Neural cell (in vitro differentiated cells): ENCODE data around the gene TBC1D32. TPM values are rescaled to one million over a fixed set of nuclear protein-coding genes. Genes with fewer than 3 reads are reported as not detected.
"Not testable (repeated sequence)": the region's sequence is repeated elsewhere in the genome, so short reads cannot be mapped to it uniquely, and the experiment has no call there.

Experiments
- H2AFZ ChIP-seq: fragments of 200-600, 300-800 bp; sonication (generic), shearing (Covaris generic); 2 replicates; pipeline ENCODE4 v1.6.0; 2014; ENCODE audit warnings: low read depth, mild to moderate bottlenecking, antibody characterized with exemption, low read length, moderate library complexity
- H3F3A ChIP-seq: fragments of 200-600 bp; shearing (Covaris generic); 2 replicates; pipeline ENCODE4 v1.6.1; 2016; ENCODE audit warnings: mild to moderate bottlenecking, moderate library complexity, mixed read lengths, antibody characterized with exemption, low read length; ENCODE audit not compliant: insufficient read depth, poor library complexity, severe bottlenecking
- H3K27ac ChIP-seq: fragments of 200-600, 300-800 bp; sonication (generic), shearing (Covaris generic); 2 replicates; pipeline ENCODE4 v1.5.1; 2014; ENCODE audit warnings: mild to moderate bottlenecking, low read length, moderate library complexity
- H3K27me3 ChIP-seq: fragments of 300-800, 200-600 bp; sonication (generic), shearing (Covaris generic); 2 replicates; pipeline ENCODE4 v1.6.0; 2014; ENCODE audit warnings: mild to moderate bottlenecking, low read depth, low read length, moderate library complexity; ENCODE audit not compliant: insufficient read depth
- H3K36me3 ChIP-seq: fragments of 300-800, 200-600 bp; sonication (generic), shearing (Covaris generic); 2 replicates; pipeline ENCODE4 v1.5.1; 2014; ENCODE audit warnings: mild to moderate bottlenecking, antibody characterized with exemption, low read length, moderate library complexity; ENCODE audit not compliant: insufficient read depth
- H3K4me2 ChIP-seq: fragments of 300-800, 200-600 bp; sonication (generic), shearing (Covaris generic); 2 replicates; pipeline ENCODE4 v1.6.0; 2014; ENCODE audit warnings: mild to moderate bottlenecking, low read length
- H3K4me3 ChIP-seq: fragments of 300-800, 200-600 bp; sonication (generic), shearing (Covaris generic); 2 replicates; pipeline ENCODE4 v1.5.1; 2014; ENCODE audit warnings: mild to moderate bottlenecking, low read length, moderate library complexity
- H3K79me2 ChIP-seq: fragments of 200-600 bp; shearing (Covaris generic); replicated peaks from 2 replicates; pipeline ENCODE4 v1.6.0; 2014; ENCODE audit warnings: mild to moderate bottlenecking, low read length, moderate library complexity; ENCODE audit not compliant: insufficient read depth
- H3K9ac ChIP-seq: fragments of 300-800, 200-600 bp; sonication (generic), shearing (Covaris generic); 2 replicates; pipeline ENCODE4 v1.6.1; 2016; ENCODE audit warnings: mild to moderate bottlenecking, low read length, mixed read lengths
- H3K9me2 ChIP-seq: fragments of 200-600 bp; shearing (Covaris generic); 2 replicates; pipeline ENCODE4 v1.6.1; 2016; ENCODE audit warnings: mild to moderate bottlenecking, low read length, mixed read lengths; ENCODE audit not compliant: insufficient read depth
- H3K9me3 ChIP-seq: fragments of 200-600, 300-800 bp; sonication (generic), shearing (Covaris generic); 2 replicates; pipeline ENCODE4 v1.6.1; 2016; ENCODE audit warnings: mild to moderate bottlenecking, mixed run types, low read length, moderate library complexity, mixed read lengths
- H4K20me1 ChIP-seq: fragments of 200-600 bp; shearing (Covaris generic); 2 replicates; pipeline ENCODE4 v1.6.1; 2016; ENCODE audit warnings: mild to moderate bottlenecking, mixed run types; ENCODE audit not compliant: insufficient read depth
- CTCF ChIP-seq: fragments of 450-650 bp; IDR thresholded peaks from 2 replicates; pipeline ENCODE4 v1.5.1; 2014; ENCODE audit warnings: antibody characterized with exemption, mild to moderate bottlenecking, moderate library complexity; ENCODE audit not compliant: poor library complexity, severe bottlenecking
- EP300 ChIP-seq: fragments of 450-650 bp; conservative IDR thresholded peaks from 2 replicates; pipeline ENCODE4 v1.6.1; 2014; ENCODE audit warnings: antibody characterized with exemption, mild to moderate bottlenecking, moderate library complexity; ENCODE audit not compliant: poor library complexity, severe bottlenecking
- EZH2 ChIP-seq: fragments of 200-600, 300-800 bp; shearing (Covaris generic), sonication (generic); IDR thresholded peaks from 2 replicates; pipeline ENCODE4 v1.6.1; 2014; ENCODE audit warnings: antibody characterized with exemption, low read length, borderline replicate concordance, mild to moderate bottlenecking; ENCODE audit not compliant: insufficient read depth, poor library complexity, severe bottlenecking
- MXI1 ChIP-seq: fragments of 450-650 bp; conservative IDR thresholded peaks from 2 replicates; pipeline ENCODE4 v1.6.1; 2014; ENCODE audit warnings: antibody characterized with exemption, mild to moderate bottlenecking; ENCODE audit not compliant: poor library complexity, severe bottlenecking
- POLR2AphosphoS5 ChIP-seq: IDR thresholded peaks from 2 replicates; pipeline ENCODE4 v1.6.1; 2012
- RAD21 ChIP-seq: fragments of 450-650 bp; conservative IDR thresholded peaks from 2 replicates; pipeline ENCODE4 v1.6.1; 2014; ENCODE audit warnings: antibody characterized with exemption, mild to moderate bottlenecking, moderate library complexity
- SMC3 ChIP-seq: fragments of 450-650 bp; conservative IDR thresholded peaks from 2 replicates; pipeline ENCODE4 v1.6.1; 2014; ENCODE audit warnings: antibody characterized with exemption, mild to moderate bottlenecking, moderate library complexity; ENCODE audit not compliant: poor library complexity
- TAF1 ChIP-seq: IDR thresholded peaks from 2 replicates; pipeline ENCODE4 v1.6.1; 2012; ENCODE audit warnings: low read depth
- polyA plus RNA-seq: library from polyadenylated mRNA; depleted of rRNA; stranded (reverse); fragments of >200 nt; gene quantifications from 2 replicates; pipeline ENCODE4 v1.2.3, GENCODE V29; 2014
- TF ChIP-seq, protein P1 (sequence below): IDR thresholded peaks from 2 replicates; pipeline ENCODE4 v1.6.1; 2012; ENCODE audit warnings: borderline replicate concordance

Gene TBC1D32
- polyA plus RNA-seq, 1 donor from 2014 or later = 33.2 TPM

DNA sequence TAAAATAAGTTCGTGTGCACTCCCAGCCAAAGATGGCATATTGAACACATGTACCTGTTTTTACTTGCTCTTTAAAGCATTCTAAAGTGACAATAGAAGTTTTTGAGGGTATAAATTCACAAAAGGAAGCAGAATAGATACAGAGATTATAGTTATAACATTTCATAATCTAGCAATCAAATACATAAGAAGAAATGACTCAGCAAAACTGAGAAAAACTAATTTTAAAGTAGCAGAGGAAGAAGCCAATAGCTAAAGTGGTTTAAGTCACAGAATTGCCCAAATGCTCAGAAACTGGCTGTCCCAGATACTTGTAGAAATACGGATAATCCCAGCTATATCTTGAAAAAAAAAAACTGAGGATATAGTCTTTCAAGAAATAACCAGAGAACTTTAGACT, 49.2 kb upstream of the TBC1D32 start:
- H3K4me3 ChIP-seq = no peak overlapping the region
- H3K9me2 ChIP-seq = no peaks in the 10 kb centered on the region
- no peaks in the 10 kb centered on the region for H3K9me3 ChIP-seq
- H4K20me1 ChIP-seq = no peaks in the 10 kb centered on the region
- H3K9ac ChIP-seq = no peak overlapping the region
- H2AFZ ChIP-seq = no peak overlapping the region
- H3K79me2 ChIP-seq = no peaks in the 10 kb centered on the region
- H3K27me3 ChIP-seq = no peaks in the 10 kb centered on the region
- no peak for TF ChIP-seq RAD21
- H3K27ac ChIP-seq = no peak overlapping the region
- H3K4me2 ChIP-seq = no peak overlapping the region
- H3F3A ChIP-seq = no peaks in the 10 kb centered on the region
- H3K36me3 ChIP-seq = no peaks in the 10 kb centered on the region

- H3K79me2 ChIP-seq = no peaks in the 10 kb centered on the region
- H3K27me3 ChIP-seq = no peaks in the 10 kb centered on the region
- TF ChIP-seq RAD21 = no peak
- no peak for TF ChIP-seq MXI1
- H2AFZ ChIP-seq = no peak overlapping the region
- H3K27ac ChIP-seq = no peak overlapping the region
- no peaks in the 10 kb centered on the region for H3F3A ChIP-seq
- H3K4me3 ChIP-seq = no peak overlapping the region
- no peaks in the 10 kb centered on the region for H3K9me3 ChIP-seq
- no peaks in the 10 kb centered on the region for H3K9me2 ChIP-seq
- no peaks in the 10 kb centered on the region for H3K36me3 ChIP-seq
- H3K9ac ChIP-seq = no peak overlapping the region
- no peak overlapping the region for H3K4me2 ChIP-seq
- H4K20me1 ChIP-seq = no peaks in the 10 kb centered on the region
These were observed 48.3 kb upstream of the TBC1D32 start for GRCh38 chr6:121382467-121383121.

- no peak for TF ChIP-seq EZH2
- TF ChIP-seq, protein P1, sequence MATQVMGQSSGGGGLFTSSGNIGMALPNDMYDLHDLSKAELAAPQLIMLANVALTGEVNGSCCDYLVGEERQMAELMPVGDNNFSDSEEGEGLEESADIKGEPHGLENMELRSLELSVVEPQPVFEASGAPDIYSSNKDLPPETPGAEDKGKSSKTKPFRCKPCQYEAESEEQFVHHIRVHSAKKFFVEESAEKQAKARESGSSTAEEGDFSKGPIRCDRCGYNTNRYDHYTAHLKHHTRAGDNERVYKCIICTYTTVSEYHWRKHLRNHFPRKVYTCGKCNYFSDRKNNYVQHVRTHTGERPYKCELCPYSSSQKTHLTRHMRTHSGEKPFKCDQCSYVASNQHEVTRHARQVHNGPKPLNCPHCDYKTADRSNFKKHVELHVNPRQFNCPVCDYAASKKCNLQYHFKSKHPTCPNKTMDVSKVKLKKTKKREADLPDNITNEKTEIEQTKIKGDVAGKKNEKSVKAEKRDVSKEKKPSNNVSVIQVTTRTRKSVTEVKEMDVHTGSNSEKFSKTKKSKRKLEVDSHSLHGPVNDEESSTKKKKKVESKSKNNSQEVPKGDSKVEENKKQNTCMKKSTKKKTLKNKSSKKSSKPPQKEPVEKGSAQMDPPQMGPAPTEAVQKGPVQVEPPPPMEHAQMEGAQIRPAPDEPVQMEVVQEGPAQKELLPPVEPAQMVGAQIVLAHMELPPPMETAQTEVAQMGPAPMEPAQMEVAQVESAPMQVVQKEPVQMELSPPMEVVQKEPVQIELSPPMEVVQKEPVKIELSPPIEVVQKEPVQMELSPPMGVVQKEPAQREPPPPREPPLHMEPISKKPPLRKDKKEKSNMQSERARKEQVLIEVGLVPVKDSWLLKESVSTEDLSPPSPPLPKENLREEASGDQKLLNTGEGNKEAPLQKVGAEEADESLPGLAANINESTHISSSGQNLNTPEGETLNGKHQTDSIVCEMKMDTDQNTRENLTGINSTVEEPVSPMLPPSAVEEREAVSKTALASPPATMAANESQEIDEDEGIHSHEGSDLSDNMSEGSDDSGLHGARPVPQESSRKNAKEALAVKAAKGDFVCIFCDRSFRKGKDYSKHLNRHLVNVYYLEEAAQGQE = no peak
- no peak for TF ChIP-seq TAF1
- TF ChIP-seq CTCF = no peak
- no peak for TF ChIP-seq POLR2AphosphoS5
- TF ChIP-seq MXI1 = no peak
- no peak for TF ChIP-seq SMC3
- TF ChIP-seq RAD21 = no peak
- no peak for TF ChIP-seq EP300
- no peaks in the 10 kb centered on the region for H3K36me3 ChIP-seq
- no peak overlapping the region for H2AFZ ChIP-seq
- no peaks in the 10 kb centered on the region for H4K20me1 ChIP-seq
- H3K27me3 ChIP-seq = no peaks in the 10 kb centered on the region
- no peaks in the 10 kb centered on the region for H3F3A ChIP-seq
- H3K4me2 ChIP-seq = no peak overlapping the region
- H3K27ac ChIP-seq = no peak overlapping the region
- no peaks in the 10 kb centered on the region for H3K79me2 ChIP-seq
- no peak overlapping the region for H3K4me3 ChIP-seq
- H3K9ac ChIP-seq = no peak overlapping the region
- no peaks in the 10 kb centered on the region for H3K9me3 ChIP-seq
- no peaks in the 10 kb centered on the region for H3K9me2 ChIP-seq
These were observed 42.1 kb upstream of the TBC1D32 start for GRCh38 chr6:121376411-121376810.

- not testable (repeated sequence) for H3K4me3 ChIP-seq, H2AFZ ChIP-seq, H3K36me3 ChIP-seq, H3K79me2 ChIP-seq, H4K20me1 ChIP-seq, H3K9ac ChIP-seq, H3K9me2 ChIP-seq, H3K4me2 ChIP-seq, H3F3A ChIP-seq, H3K27ac ChIP-seq, H3K27me3 ChIP-seq, H3K9me3 ChIP-seq
These were observed 39.9 kb upstream of the TBC1D32 start for GRCh38 chr6:121374219-121374618.
